Adrenal gland (tissue), 5 donors: ENCODE results near the gene FAM200B.

ENCODE experiments used
- CTCF ChIP-seq, 6 experiments: fragments of 450-650 bp in 4 of 6; fragments of 200-600 bp in 2 of 6; sonication (generic) in 1 of 6; IDR thresholded peaks; 1 replicate in 5 of 6; 2 replicates in 1 of 6; pipeline versions ENCODE4 v1.5.1 to v1.8.0; 2016 to 2021; ENCODE audit warnings: antibody characterized with exemption in 6 of 6, mild to moderate bottlenecking in 2 of 6, moderate library complexity in 1 of 6
- POLR2A ChIP-seq, 2 donors: fragments of 450-650 bp; IDR thresholded peaks; one replicate each; pipeline ENCODE4 v1.6.1; 2017; ENCODE audit warnings: antibody characterized with exemption in 2 of 2, mild to moderate bottlenecking in 2 of 2, moderate library complexity in 1 of 2
- donor health status: DM: no; HTN: no; CAD: no.

DNA sequence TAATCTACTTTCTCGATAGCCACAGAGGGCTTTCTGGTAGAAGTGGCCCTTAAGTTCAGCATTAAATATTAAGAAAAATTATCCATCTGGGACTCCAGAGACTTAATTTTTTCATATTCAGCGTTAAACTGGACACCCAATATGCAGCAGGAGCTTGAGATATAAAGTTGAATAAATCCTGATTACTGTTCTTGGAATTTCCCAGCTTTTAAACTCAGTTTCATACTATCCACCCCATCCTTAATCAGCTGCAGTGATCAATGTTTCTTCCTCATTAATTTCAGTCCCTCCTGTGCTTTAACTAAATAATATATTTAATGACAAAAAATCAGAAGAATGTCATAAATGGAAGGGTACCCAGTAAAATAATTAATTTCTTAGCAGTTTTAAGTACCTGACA is 22.8 kb upstream of the FAM200B start:
- TF ChIP-seq CTCF (IDR thresholded peaks at IDR 0.05) (no peak), POLR2A (IDR thresholded peaks at IDR 0.05) (no peak)
